Gastroesophageal sphincter (tissue), 3 donors: ENCODE measurements around the gene LIN28B.

ENCODE experiments used
- POLR2A ChIP-seq, 2 donors: fragments of 450-650 bp; IDR thresholded peaks; one replicate each; pipeline ENCODE4 v1.6.1; 2017; ENCODE audit warnings: antibody characterized with exemption in 2 of 2, mild to moderate bottlenecking in 2 of 2, moderate library complexity in 1 of 2
- POLR2AphosphoS5 ChIP-seq: sonication (generic); formaldehyde crosslinking; IDR thresholded peaks from one replicate; pipeline ENCODE4 v1.6.1; 2017; ENCODE audit warnings: antibody characterized with exemption
- TF ChIP-seq, protein P1 (sequence below), 4 experiments: fragments of 200-600 bp in 2 of 4; fragments of 450-650 bp in 2 of 4; sonication (generic) in 1 of 4; IDR thresholded peaks; one replicate each; pipeline ENCODE4 v1.5.1; 2017 to 2019; ENCODE audit warnings: antibody characterized with exemption in 4 of 4, mild to moderate bottlenecking in 2 of 4, moderate library complexity in 2 of 4

DNA sequence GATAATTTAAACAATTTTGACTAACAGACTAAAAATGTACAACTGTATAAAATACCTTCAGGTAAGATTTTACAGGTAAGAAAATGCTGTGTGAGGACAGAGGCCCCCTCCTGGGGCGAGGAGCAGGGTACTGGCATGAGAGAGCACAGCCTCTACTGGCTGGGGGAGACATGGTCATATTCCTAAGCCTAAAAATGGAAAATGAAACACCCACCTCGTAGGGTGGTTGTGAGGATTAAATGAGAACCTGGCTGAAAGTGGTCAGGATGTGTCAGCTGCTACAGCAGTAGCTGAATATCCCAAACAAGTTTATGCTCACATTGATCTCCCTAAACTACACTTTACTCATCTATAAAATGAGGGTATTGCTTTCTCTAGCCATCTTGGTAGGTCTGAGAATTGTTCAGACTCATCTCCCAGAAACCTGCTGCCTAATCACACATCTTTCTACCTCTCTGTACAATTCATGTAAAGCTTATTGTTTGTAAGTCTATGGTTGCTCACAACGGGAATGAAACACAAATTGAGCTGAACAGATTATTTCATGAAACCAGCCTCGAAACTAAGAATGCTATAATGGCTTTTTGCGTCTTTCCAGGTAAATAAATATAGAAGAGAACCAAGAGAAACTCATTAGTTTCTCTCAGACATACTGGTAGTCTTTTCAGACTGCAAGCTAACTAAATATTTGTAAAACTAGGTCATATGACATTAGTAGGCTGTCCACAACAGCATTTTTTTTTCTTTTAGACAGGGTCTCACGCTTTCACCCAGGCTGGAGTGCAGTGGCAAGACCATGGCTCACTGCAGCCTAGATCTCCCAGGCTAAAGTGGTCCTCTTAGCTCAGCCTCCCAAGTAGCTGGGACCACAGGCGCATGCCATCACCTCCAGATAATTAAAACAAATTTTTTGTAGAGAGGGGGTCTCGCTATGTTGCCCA, 153.3 kb downstream of the LIN28B start:
- TF ChIP-seq, protein P1, sequence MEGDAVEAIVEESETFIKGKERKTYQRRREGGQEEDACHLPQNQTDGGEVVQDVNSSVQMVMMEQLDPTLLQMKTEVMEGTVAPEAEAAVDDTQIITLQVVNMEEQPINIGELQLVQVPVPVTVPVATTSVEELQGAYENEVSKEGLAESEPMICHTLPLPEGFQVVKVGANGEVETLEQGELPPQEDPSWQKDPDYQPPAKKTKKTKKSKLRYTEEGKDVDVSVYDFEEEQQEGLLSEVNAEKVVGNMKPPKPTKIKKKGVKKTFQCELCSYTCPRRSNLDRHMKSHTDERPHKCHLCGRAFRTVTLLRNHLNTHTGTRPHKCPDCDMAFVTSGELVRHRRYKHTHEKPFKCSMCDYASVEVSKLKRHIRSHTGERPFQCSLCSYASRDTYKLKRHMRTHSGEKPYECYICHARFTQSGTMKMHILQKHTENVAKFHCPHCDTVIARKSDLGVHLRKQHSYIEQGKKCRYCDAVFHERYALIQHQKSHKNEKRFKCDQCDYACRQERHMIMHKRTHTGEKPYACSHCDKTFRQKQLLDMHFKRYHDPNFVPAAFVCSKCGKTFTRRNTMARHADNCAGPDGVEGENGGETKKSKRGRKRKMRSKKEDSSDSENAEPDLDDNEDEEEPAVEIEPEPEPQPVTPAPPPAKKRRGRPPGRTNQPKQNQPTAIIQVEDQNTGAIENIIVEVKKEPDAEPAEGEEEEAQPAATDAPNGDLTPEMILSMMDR (IDR thresholded peaks at IDR 0.05): no peak
- no peak for TF ChIP-seq POLR2A (IDR thresholded peaks at IDR 0.05)
- no peak for TF ChIP-seq POLR2AphosphoS5
